22Rv1 (cell line): ENCODE results near the gene RAD51D.

Experiments
- CTCF ChIP-seq: fragments of 450-650 bp; IDR thresholded peaks from 2 replicates; pipeline ENCODE4 v1.5.1; 2017; ENCODE audit warnings: mild to moderate bottlenecking
- ZFX ChIP-seq: fragments of 450-650 bp; IDR thresholded peaks from 2 replicates; pipeline ENCODE4 v1.6.1; 2017; ENCODE audit warnings: antibody characterized with exemption, borderline replicate concordance

GRCh38 chr17:35044181-35044580, 75.5 kb downstream of the RAD51D start:
- TF ChIP-seq CTCF (no peak), ZFX (no peak)
